NCI-H1048 (cell line): ENCODE results near the gene IFNA5.

ENCODE experiments used
- DNase-seq: peaks from one replicate; lab custom pipeline; 2025; lab: John Stamatoyannopoulos, UW

IFNA5 gene

GRCh38 chr9:21305213-21305612 lies at the start of gene IFNA5:
TSS of gene IFNA5 (minus strand) at chr9:21305313. CDS start at chr9:21305256, 57 bp downstream.
- DNase-seq = no peak

GRCh38 chr9:21350787-21351186 lies 45.7 kb upstream of the IFNA5 start, which contains the start of gene IFNA6:
TSS of gene IFNA6 (minus strand) at chr9:21350887. CDS start at chr9:21350887, 0 bp downstream.
- no peak for DNase-seq

GRCh38 chr9:21348430-21348970 lies 43.4 kb upstream of the IFNA5 start:
- no peak for DNase-seq

GRCh38 chr9:21340735-21341134 lies 35.6 kb upstream of the IFNA5 start:
- no peak for DNase-seq

- no peak for DNase-seq
These were observed 31.3 kb upstream of the IFNA5 start for GRCh38 chr9:21336457-21336856.

- peak; percentile 72 for DNase-seq
These were observed 29.9 kb upstream of the IFNA5 start, which contains the start of gene KLHL9 for GRCh38 chr9:21334701-21335632. TSS of gene KLHL9 (minus strand) at chr9:21335404. CDS start at chr9:21334859, 545 bp downstream.

GRCh38 chr9:21333226-21333625 lies 28.1 kb upstream of the IFNA5 start:
- no peak for DNase-seq

GRCh38 chr9:21331676-21332402 lies 26.7 kb upstream of the IFNA5 start:
- DNase-seq = no peak

- no peak for DNase-seq
These were observed 21.5 kb upstream of the IFNA5 start for GRCh38 chr9:21326526-21327139.

GRCh38 chr9:21324047-21324446 lies 18.9 kb upstream of the IFNA5 start:
- DNase-seq = no peak

GRCh38 chr9:21322911-21323461 lies 17.9 kb upstream of the IFNA5 start:
- no peak for DNase-seq

GRCh38 chr9:21320465-21320864 lies 15.4 kb upstream of the IFNA5 start:
- no peak for DNase-seq

- no peak for DNase-seq
These were observed 13.1 kb upstream of the IFNA5 start for GRCh38 chr9:21317956-21318923.

GRCh38 chr9:21316860-21317259 lies 11.7 kb upstream of the IFNA5 start:
- no peak for DNase-seq

- DNase-seq = no peak
These were observed 11.1 kb upstream of the IFNA5 start for GRCh38 chr9:21316032-21316842.

- DNase-seq = no peak
These were observed 9.0 kb upstream of the IFNA5 start for GRCh38 chr9:21314152-21314551.

- no peak for DNase-seq
These were observed 6.8 kb upstream of the IFNA5 start for GRCh38 chr9:21311889-21312288.

- DNase-seq = no peak
These were observed 9.1 kb downstream of the IFNA5 start for GRCh38 chr9:21295992-21296391.

GRCh38 chr9:21294904-21295538 lies 10.1 kb downstream of the IFNA5 start:
- no peak for DNase-seq
